Measurements from ENCODE around the gene ACTR6. TPM values are rescaled to one million over a fixed set of nuclear protein-coding genes. Genes with fewer than 3 reads are reported as not detected.
"Not testable (repeated sequence)": the region's sequence is repeated elsewhere in the genome, so short reads cannot be mapped to it uniquely, and the experiment has no call there.

The ACTR6 gene
- polyA plus RNA-seq, 4 donors, result 20.0 to 31.5 (median 23.7) TPM

- no peaks in the 10 kb centered on the region for H3K4me1 ChIP-seq (ENCODE audit: control insufficient read depth in 3 of 3, insufficient read depth in 2 of 3, low read depth in 1 of 3, low read length in 2 of 3)
- FAIRE-seq, result no peak
- no peak for DNase-seq
- no peaks in the 10 kb centered on the region for H3K27me3 ChIP-seq (ENCODE audit: control insufficient read depth in 3 of 3, insufficient read depth in 3 of 3, low read length in 3 of 3)
- H3K4me3 ChIP-seq (ENCODE audit: low read depth in 1 of 3, low read length in 3 of 3), result no peak overlapping the region
- H3K36me3 ChIP-seq (ENCODE audit: control insufficient read depth in 3 of 3, insufficient read depth in 2 of 3, low read depth in 1 of 3, low read length in 3 of 3), result peaks cover 0 to 23% (median 0%) of the 10 kb centered on the region in 3 donors
- no peak overlapping the region for H3K27ac ChIP-seq (ENCODE audit: low read depth in 1 of 3, low read length in 2 of 3)
- peaks cover 0 to 7% of the 10 kb centered on the region in 2 donors for H3K9me3 ChIP-seq (ENCODE audit: control insufficient read depth in 2 of 2, insufficient read depth in 1 of 2, low read depth in 1 of 2, low read length in 1 of 2)
Observed at GRCh38 chr12:100171248-100171647, 29.4 kb upstream of the ACTR6 start.

- H3K36me3 ChIP-seq (ENCODE audit: control insufficient read depth in 3 of 3, insufficient read depth in 2 of 3, low read depth in 1 of 3, low read length in 3 of 3), result peaks cover 0 to 15% (median 0%) of the 10 kb centered on the region in 3 donors
- no peak overlapping the region for H3K4me3 ChIP-seq (ENCODE audit: low read depth in 1 of 3, low read length in 3 of 3)
- no peaks in the 10 kb centered on the region for H3K4me1 ChIP-seq (ENCODE audit: control insufficient read depth in 3 of 3, insufficient read depth in 2 of 3, low read depth in 1 of 3, low read length in 2 of 3)
- FAIRE-seq (no peak), DNase-seq (no peak)
- H3K27ac ChIP-seq (ENCODE audit: low read depth in 1 of 3, low read length in 2 of 3), result no peak overlapping the region
- WGBS, 3 donors, result 95 to 97% (median 96%) methylated on average over 6 of the region's 6 CpGs
- no peaks in the 10 kb centered on the region for H3K27me3 ChIP-seq (ENCODE audit: control insufficient read depth in 3 of 3, insufficient read depth in 3 of 3, low read length in 3 of 3)
- peaks cover 0 to 7% of the 10 kb centered on the region in 2 donors for H3K9me3 ChIP-seq (ENCODE audit: control insufficient read depth in 2 of 2, insufficient read depth in 1 of 2, low read depth in 1 of 2, low read length in 1 of 2)
Observed at GRCh38 chr12:100173111-100173510, 27.5 kb upstream of the ACTR6 start.

DNA sequence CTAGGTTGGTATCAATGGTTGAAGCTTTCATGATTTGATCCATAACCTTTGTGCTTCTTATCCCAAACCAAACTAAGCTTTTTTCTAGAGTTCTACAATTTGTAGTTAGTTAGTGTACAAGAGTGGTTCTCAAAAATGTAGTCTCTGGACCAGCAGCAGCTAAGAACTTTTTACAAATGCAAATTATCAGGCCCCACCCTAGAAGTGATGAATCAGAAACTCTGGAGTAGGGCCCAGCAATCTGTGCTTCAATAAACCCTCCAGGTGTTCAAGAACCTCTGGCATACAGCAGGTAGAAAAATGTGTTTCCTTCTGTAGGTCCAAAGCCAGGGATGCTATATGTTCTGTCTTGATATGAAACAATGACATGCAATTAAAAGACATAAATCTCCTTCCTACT, 26.1 kb upstream of the ACTR6 start:
- H3K9me3 ChIP-seq (ENCODE audit: control insufficient read depth in 2 of 2, insufficient read depth in 1 of 2, low read depth in 1 of 2, low read length in 1 of 2), result peaks cover 0 to 7% of the 10 kb centered on the region in 2 donors

GRCh38 chr12:100176493-100176892, 24.1 kb upstream of the ACTR6 start:
- H3K36me3 ChIP-seq (ENCODE audit: control insufficient read depth in 3 of 3, insufficient read depth in 2 of 3, low read depth in 1 of 3, low read length in 3 of 3), result peaks cover 0 to 18% (median 2%) of the 10 kb centered on the region in 3 donors
- H3K27me3 ChIP-seq (ENCODE audit: control insufficient read depth in 3 of 3, insufficient read depth in 3 of 3, low read length in 3 of 3); H3K4me3 ChIP-seq (ENCODE audit: low read depth in 1 of 3, low read length in 3 of 3); H3K27ac ChIP-seq (ENCODE audit: low read depth in 1 of 3, low read length in 2 of 3); DNase-seq; FAIRE-seq; H3K9me3 ChIP-seq (ENCODE audit: control insufficient read depth in 2 of 2, insufficient read depth in 1 of 2, low read depth in 1 of 2, low read length in 1 of 2); H3K4me1 ChIP-seq (ENCODE audit: control insufficient read depth in 3 of 3, insufficient read depth in 2 of 3, low read depth in 1 of 3, low read length in 2 of 3): not testable (repeated sequence)
- 95 to 98% (median 97%) methylated on average over 8 of the region's 8 CpGs for WGBS, 3 donors

More for the DNA sequence above, 26.1 kb upstream of the ACTR6 start:
- DNase-seq (peak in 1 of 2 donors; percentile 31), FAIRE-seq (no peak)
- H3K4me1 ChIP-seq (ENCODE audit: control insufficient read depth in 3 of 3, insufficient read depth in 2 of 3, low read depth in 1 of 3, low read length in 2 of 3), result no peaks in the 10 kb centered on the region
- no peak overlapping the region for H3K4me3 ChIP-seq (ENCODE audit: low read depth in 1 of 3, low read length in 3 of 3)
- H3K27me3 ChIP-seq (ENCODE audit: control insufficient read depth in 3 of 3, insufficient read depth in 3 of 3, low read length in 3 of 3), result no peaks in the 10 kb centered on the region
- H3K27ac ChIP-seq (ENCODE audit: low read depth in 1 of 3, low read length in 2 of 3), result no peak overlapping the region
- H3K36me3 ChIP-seq (ENCODE audit: control insufficient read depth in 3 of 3, insufficient read depth in 2 of 3, low read depth in 1 of 3, low read length in 3 of 3), result peaks cover 0 to 17% (median 2%) of the 10 kb centered on the region in 3 donors

DNA sequence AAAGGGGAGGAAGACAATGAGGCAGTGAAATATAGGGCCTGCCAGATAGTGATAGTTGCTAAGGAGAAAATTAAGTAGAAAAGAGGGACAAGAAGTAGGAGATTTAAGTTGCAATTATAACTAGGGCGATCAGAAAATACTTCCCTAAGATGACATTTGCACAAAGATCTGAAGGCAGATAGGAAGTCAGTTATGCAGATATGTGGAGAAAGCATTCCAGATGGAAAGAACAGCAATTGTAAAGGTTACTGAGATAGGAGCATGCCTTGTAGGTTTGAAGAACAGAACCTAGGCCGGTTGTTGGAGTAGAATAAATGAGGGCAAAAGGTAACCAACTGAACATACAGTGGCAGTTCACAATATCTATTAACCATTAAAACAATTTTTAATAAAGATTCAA, 21.4 kb upstream of the ACTR6 start:
- DNase-seq (no peak), FAIRE-seq (no peak)
- Histone ChIP-seq H3K27ac (ENCODE audit: low read depth in 1 of 3, low read length in 2 of 3) (no peak overlapping the region), H3K4me1 (ENCODE audit: control insufficient read depth in 3 of 3, insufficient read depth in 2 of 3, low read depth in 1 of 3, low read length in 2 of 3) (no peaks in the 10 kb centered on the region), H3K36me3 (ENCODE audit: control insufficient read depth in 3 of 3, insufficient read depth in 2 of 3, low read depth in 1 of 3, low read length in 3 of 3) (peaks cover 0 to 10% (median 2%) of the 10 kb centered on the region in 3 donors), H3K27me3 (ENCODE audit: control insufficient read depth in 3 of 3, insufficient read depth in 3 of 3, low read length in 3 of 3) (no peaks in the 10 kb centered on the region), H3K4me3 (ENCODE audit: low read depth in 1 of 3, low read length in 3 of 3) (no peak overlapping the region), H3K9me3 (ENCODE audit: control insufficient read depth in 2 of 2, insufficient read depth in 1 of 2, low read depth in 1 of 2, low read length in 1 of 2) (no peaks in the 10 kb centered on the region)
- WGBS, 3 donors, result 85 to 94% (median 90%) methylated on average over 2 of the region's 2 CpGs

DNA sequence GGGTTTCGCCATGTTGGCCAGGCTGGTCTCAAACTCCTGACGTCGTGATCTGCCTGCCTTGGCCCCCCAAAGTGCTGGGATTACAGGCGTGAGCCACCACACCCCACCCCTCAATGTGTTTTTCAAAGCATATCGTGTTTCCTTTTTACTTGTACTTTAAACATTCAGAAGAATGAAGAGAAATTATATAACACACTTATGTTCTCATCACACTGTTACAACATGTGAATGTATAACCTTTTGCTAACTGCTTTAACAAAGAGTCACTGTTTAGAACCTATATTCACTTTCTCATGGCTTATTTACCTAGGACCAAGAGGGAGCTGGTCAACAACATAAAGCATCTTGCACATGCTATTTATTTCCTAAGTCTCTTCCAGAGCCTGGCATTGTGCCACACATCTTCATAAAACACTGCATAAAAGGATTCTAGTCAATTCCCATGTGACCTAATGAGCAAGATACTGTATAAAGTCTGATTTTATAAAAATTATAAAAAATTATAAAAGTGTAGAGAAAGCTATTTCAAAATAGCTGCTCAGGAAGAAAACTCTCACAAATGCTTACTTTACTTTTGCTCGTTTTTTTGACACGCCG, 16.0 kb upstream of the ACTR6 start:
- no peaks in the 10 kb centered on the region for H3K4me1 ChIP-seq (ENCODE audit: control insufficient read depth in 3 of 3, insufficient read depth in 2 of 3, low read depth in 1 of 3, low read length in 2 of 3)
- 92 to 96% (median 94%) methylated on average over 8 of the region's 8 CpGs for WGBS, 3 donors
- H3K4me3 ChIP-seq (ENCODE audit: low read depth in 1 of 3, low read length in 3 of 3), result no peak overlapping the region
- DNase-seq, result no peak
- no peaks in the 10 kb centered on the region for H3K9me3 ChIP-seq (ENCODE audit: control insufficient read depth in 2 of 2, insufficient read depth in 1 of 2, low read depth in 1 of 2, low read length in 1 of 2)
- H3K36me3 ChIP-seq (ENCODE audit: control insufficient read depth in 3 of 3, insufficient read depth in 2 of 3, low read depth in 1 of 3, low read length in 3 of 3), result peaks cover 0 to 23% (median 0%) of the 10 kb centered on the region in 3 donors
- H3K27me3 ChIP-seq (ENCODE audit: control insufficient read depth in 3 of 3, insufficient read depth in 3 of 3, low read length in 3 of 3), result no peaks in the 10 kb centered on the region
- H3K27ac ChIP-seq (ENCODE audit: low read depth in 1 of 3, low read length in 2 of 3), result no peak overlapping the region
- FAIRE-seq, result no peak

GRCh38 chr12:100185361-100185894, 15.2 kb upstream of the ACTR6 start:
- Histone ChIP-seq H3K27ac (ENCODE audit: low read depth in 1 of 3, low read length in 2 of 3) (no peak overlapping the region), H3K27me3 (ENCODE audit: control insufficient read depth in 3 of 3, insufficient read depth in 3 of 3, low read length in 3 of 3) (no peaks in the 10 kb centered on the region), H3K9me3 (ENCODE audit: control insufficient read depth in 2 of 2, insufficient read depth in 1 of 2, low read depth in 1 of 2, low read length in 1 of 2) (no peaks in the 10 kb centered on the region), H3K36me3 (ENCODE audit: control insufficient read depth in 3 of 3, insufficient read depth in 2 of 3, low read depth in 1 of 3, low read length in 3 of 3) (peaks cover 0 to 27% (median 0%) of the 10 kb centered on the region in 3 donors), H3K4me1 (ENCODE audit: control insufficient read depth in 3 of 3, insufficient read depth in 2 of 3, low read depth in 1 of 3, low read length in 2 of 3) (no peaks in the 10 kb centered on the region), H3K4me3 (ENCODE audit: low read depth in 1 of 3, low read length in 3 of 3) (no peak overlapping the region)
- WGBS, 3 donors, result 53 to 90% (median 85%) methylated on average over 5 of the region's 5 CpGs
- DNase-seq (no peak), FAIRE-seq (no peak)

DNA sequence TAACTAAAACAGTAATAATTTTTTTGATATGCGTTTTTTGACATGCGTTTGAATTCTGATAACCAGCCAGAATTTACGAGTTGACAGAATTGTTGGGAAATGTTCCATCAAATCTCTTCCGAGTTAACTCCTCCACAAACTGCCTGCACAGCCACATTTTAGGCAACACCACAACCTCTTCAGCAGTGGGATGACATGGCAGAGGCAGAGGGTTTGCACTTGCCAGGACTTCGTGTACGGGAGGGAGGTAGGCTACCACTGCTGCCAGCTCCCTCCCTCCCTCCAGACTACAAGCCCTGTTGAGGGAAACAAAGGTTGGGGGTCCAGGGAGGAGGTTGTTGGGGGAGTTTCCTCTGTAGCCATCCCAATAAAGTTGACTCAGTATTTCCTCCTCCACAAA, 14.5 kb upstream of the ACTR6 start:
- H3K9me3 ChIP-seq (ENCODE audit: control insufficient read depth in 2 of 2, insufficient read depth in 1 of 2, low read depth in 1 of 2, low read length in 1 of 2), result no peaks in the 10 kb centered on the region
- no peak overlapping the region for H3K4me3 ChIP-seq (ENCODE audit: low read depth in 1 of 3, low read length in 3 of 3)
- peaks cover 0 to 32% (median 0%) of the 10 kb centered on the region in 3 donors for H3K36me3 ChIP-seq (ENCODE audit: control insufficient read depth in 3 of 3, insufficient read depth in 2 of 3, low read depth in 1 of 3, low read length in 3 of 3)
- no peak for FAIRE-seq
- DNase-seq, result no peak
- H3K27ac ChIP-seq (ENCODE audit: low read depth in 1 of 3, low read length in 2 of 3), result no peak overlapping the region
- no peaks in the 10 kb centered on the region for H3K27me3 ChIP-seq (ENCODE audit: control insufficient read depth in 3 of 3, insufficient read depth in 3 of 3, low read length in 3 of 3)
- 62 to 90% (median 82%) methylated on average over 6 of the region's 6 CpGs for WGBS, 3 donors
- no peaks in the 10 kb centered on the region for H3K4me1 ChIP-seq (ENCODE audit: control insufficient read depth in 3 of 3, insufficient read depth in 2 of 3, low read depth in 1 of 3, low read length in 2 of 3)

DNA sequence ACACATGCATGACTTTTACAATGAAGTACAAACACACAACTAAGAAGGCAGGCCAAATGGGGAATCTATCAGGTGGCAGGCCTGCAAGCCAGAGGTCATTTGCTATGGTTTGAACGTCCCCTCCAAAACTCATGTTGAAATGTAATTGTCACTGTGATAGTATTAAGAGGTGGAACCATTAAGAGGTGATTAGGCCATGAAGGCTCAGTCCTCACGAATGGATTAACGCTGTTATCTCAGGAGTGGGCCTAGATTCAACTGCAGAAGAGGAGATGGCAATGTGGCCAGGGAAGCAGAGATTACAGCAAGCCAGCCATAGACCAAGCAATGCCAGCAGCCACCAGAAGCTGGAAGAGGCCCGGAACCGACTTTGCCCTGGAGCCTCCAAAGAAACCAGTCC, 13.5 kb upstream of the ACTR6 start:
- no peak for DNase-seq
- Histone ChIP-seq H3K4me3 (ENCODE audit: low read depth in 1 of 3, low read length in 3 of 3) (no peak overlapping the region), H3K27me3 (ENCODE audit: control insufficient read depth in 3 of 3, insufficient read depth in 3 of 3, low read length in 3 of 3) (no peaks in the 10 kb centered on the region), H3K27ac (ENCODE audit: low read depth in 1 of 3, low read length in 2 of 3) (no peak overlapping the region), H3K36me3 (ENCODE audit: control insufficient read depth in 3 of 3, insufficient read depth in 2 of 3, low read depth in 1 of 3, low read length in 3 of 3) (peaks cover 0 to 34% (median 0%) of the 10 kb centered on the region in 3 donors), H3K4me1 (ENCODE audit: control insufficient read depth in 3 of 3, insufficient read depth in 2 of 3, low read depth in 1 of 3, low read length in 2 of 3) (no peaks in the 10 kb centered on the region), H3K9me3 (ENCODE audit: control insufficient read depth in 2 of 2, insufficient read depth in 1 of 2, low read depth in 1 of 2, low read length in 1 of 2) (no peaks in the 10 kb centered on the region)
- no peak for FAIRE-seq
- WGBS, 3 donors, result 85 to 94% (median 87%) methylated on average over 5 of the region's 5 CpGs

Data from small intestine (tissue), 7 donors.